Femur (tissue), 1 donor: ENCODE results near the gene SBNO2.
"Not testable (repeated sequence)": the region's sequence is repeated elsewhere in the genome, so short reads cannot be mapped to it uniquely, and the experiment has no call there.

ENCODE experiments used
- DNase-seq: peaks from one replicate; pipeline ENCODE4 v3.0.0-alpha.2; 2017

SBNO2 gene

DNA sequence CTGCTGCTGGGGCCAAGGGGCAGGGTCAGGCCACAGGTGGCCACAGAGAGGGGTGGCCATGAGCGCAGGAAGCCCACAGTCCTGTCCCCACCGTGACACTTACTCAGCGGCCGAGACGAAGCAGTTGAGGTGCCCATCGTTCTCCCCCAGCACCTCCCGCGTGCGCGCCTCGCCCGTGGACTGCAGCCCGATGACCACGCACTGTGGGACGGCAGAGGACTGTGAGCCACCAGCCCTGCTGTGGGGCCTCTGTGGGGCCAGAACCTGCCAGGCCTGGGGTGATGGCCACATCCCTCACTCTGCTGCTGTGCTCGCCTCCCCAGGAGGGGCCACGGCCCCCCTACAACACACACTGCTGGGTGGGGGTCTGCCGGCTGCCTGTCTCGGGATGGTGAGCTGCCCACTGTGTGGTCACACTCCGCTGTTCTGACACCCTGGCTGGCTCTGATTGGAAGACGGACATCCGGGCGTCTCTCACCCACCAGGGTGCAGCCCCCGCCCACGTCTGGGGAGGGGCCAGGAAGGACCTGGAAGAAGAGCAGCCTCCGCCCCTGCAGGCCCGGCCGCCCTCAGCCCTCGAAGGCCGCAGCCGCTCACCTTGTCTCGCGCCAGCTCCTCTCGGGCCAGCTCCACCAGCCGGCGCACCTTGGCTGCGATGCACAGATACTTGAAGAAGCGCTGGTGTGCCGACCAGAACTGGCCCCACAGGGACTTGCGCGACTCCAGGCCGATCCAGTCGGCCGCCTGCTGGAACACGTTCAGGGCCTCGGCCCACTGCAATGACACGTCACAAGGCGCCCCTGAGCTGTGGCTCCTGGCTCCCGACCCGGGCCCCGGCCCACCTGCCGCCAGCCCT lies 57.1 kb downstream of the SBNO2 start:
- no peak for DNase-seq

DNA sequence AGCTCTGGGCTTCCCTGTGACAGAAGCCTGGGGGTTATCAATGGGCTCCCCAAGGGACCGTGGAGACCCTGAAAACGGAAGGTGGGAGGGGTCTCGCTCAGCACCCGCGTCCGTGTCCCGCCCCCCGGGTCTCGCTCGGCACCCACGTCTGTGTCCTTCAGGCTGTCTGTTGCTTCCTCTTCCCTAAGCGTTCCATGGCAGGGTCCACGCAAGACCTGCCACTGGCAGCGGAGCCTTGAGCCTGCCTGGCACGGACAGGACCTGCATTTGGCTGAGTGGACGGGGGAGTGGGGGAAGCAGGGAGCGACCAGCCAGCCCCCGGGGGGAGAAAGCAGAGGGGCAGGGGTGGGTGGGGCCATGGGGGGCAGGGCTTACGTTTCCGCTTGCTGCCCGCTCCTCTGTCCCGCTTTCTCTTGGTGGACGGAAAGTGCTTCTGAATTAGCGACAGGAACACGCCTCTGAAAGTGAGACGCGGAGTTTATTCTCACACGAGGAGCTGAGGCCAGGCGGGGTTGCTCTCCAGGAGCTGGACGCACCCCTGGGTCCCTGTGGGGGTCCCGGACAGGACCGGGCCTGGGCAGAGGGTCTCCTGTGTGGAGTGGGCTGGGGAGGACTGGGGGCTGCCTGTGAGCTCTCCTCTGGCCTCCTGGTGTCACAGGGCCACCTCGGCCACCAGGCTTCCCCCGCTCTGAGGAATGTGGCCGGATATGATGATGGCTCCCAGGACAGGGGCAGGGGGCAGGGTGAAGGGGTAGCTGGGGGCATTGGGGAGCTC lies 58.2 kb downstream of the SBNO2 start:
- no peak for DNase-seq

DNA sequence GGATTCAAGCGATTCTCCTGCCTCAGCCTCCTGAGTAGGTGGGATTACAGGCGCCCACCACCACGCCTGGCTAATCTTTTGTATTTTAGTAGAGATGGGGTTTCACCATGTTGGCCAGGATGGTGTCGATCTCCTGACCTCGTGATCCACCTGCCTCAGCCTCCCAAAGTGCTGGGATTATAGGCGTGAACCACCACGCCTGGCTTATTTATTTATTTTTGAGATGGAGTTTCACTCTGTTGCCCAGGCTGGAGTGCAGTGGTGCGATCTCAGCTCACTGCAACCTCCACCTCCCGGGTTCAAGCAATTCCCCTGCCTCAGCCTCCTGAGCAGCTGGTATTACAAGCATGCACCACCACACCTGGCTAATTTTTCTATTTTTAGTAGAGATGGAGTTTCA lies 59.3 kb downstream of the SBNO2 start:
- DNase-seq, result not testable (repeated sequence)

DNA sequence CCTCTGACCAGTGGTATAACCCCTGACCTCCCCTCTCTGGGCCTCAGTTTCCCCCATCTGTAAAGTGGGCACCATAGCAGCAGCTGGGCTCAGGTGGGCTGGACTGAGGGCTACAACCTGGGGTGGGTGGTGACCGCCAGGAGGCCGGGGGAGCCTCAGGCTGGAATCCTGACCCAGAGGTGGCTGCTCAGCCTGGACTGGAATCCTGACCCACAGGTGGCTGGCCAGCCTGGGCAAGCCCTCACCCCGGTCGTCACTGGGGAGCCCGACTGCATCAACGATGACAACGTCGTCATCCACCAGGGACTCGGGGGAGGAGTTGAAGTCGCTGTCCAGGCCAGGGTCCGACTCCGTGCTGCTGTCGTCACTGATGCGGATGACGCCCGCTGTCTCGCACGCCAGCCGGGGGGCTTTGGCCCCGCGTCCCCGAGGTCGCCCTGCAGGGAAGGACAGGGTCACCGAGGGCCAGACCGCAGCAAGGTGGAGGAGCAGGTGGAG lies 60.0 kb downstream of the SBNO2 start:
- no peak for DNase-seq

DNA sequence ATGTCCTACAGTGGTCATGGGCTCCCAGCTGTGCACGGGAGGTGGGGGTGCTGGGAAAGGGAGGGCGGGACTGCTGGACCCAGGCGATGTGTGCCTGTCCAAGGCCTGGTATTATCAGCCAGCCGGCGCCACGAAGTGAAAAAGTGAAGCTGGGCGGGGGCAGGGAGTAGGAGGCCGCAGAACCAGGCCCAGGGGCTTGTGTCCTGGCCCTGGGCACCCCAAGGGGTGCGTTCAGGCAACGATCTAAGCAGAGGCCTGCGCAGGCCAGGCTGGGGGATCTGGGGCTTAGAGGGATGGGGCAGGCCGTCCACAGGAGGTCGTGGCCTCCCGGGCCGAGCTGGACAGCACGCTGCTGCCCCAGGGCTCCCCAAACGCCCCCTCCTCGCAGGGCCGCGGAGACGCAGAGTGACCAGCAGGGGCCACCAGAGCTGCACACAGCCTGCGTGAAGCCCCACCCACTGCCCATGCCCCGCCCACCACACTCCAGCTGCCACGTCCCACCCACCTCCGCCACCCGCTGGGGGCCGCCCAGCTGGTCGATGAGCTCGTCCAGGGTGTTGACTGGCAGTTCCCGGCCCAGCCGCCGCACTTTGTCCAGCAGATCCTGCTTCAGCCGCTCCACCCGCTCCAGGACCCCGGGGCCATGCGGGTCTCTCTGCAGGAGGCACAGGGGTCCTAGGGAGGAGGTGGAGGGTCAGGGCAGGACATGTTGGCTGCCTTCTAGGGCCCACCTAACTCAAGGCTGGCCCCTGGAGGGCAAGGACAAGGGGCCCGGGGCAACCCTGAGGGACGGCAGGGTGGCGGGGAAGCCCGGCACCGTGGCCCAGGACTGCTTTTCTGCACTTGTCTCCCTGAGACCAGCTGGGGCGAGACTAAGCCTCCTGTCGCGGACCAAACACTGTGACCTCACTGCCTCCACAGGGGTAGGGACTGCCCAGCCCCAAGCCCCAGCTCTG lies 60.8 kb downstream of the SBNO2 start:
- peak; percentile 97 for DNase-seq

DNA sequence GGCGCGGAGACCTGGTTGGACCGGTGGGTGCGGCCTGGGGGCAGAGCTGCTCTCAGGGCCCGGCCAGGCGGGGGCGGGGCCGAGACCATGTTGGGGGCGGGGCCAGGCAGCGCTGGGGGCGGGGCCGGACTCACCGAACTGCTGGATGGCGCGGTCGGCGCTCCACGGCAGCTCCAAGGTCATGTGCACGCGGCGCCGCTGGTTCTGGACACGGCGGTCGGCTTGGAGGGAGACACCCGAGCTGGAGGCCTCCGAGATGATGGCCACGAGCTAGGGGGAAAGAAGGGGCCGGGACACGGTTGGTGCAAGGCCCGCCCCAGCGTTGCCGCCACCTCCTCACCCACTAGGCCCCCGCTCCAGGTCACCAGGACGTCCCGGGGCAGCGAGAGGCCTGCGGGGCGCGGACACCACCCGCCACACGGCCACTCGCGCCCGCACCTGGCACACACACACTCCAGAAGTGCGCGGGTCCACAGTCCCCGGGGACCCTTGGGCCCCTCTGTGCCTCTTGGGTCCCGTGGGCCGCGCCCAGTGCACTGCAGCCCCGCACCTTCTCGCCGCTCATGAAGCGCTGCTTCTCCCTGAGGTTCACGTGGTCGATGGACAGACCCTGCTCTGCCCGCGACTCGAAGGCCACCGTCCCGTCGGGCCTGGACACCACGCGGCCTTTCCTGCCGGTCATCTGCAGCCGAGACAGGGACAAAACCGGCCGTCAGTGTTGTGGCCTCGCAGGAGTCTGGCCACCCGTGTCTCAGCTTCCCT lies 61.6 kb downstream of the SBNO2 start:
- peak; percentile 71 for DNase-seq

DNA sequence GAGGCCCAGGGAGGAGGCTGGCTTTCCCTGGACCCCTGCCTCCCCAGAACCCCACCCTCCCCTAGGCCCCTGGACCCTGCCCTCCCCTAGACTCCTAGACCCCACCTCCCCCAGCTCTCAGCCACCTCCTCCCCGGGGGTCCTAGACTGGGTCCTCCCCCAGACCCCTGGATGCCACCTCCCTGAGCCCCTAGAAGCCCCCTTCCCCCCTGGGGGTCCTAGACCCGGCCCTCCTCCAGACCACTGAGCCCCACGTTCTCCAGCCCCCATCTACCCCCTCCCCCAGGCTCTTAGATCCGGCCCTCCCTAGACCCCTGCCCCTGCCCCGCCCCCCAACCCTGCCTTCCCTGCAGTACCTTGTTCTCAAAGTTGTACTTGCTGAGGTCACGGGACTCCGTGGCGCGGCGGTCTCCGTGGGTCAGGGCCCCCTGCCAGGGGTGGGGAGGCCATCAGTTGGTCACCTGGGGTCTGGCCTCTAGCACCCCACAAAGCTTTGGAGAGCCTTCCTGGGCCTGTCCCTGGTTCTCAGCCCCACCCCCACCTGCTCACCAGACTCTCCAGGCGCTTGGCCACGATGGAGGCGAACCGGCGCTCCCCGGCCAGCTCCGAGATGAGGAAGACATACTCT lies 62.3 kb downstream of the SBNO2 start:
- no peak for DNase-seq

DNA sequence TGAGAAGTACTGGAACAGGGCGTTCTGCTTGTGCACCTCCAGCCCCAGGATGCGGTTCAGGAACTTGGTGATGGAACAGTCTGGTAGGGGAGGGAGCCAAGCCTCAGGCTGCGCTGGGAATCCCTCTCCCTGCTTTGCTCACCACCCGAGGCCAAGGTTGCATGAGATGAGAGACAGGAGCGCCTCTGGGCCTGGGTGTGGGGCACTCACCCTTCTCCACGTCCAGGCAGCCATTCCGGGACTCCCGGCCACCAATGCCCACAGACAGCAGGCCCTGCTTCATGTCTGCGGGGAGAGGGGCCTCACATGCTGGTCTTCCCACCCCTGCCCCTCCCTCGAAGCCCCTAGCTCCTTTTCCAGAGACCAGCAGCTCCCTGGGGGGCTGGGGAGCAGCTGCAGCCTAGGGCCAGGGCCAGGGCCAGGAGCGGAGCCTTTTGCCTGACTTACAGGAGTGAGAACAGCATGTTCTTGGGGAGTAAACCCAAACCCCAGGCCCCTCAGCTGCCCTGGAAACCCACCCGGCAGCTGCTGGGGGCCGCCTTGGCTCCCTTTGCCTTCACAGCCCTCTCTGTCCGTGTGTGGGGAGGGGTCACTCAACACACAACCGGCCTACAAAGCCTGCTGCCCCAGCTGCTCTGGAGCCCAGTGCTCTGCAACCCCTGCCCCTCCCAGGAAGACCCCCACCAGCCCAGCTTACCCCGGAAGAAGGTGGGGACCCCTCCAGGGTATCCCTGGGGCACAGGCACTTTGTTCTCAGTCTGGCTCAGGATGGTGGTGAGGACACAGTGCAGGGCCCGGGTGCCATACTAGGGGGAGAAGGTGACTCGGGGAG lies 63.0 kb downstream of the SBNO2 start:
- DNase-seq, result no peak

DNA sequence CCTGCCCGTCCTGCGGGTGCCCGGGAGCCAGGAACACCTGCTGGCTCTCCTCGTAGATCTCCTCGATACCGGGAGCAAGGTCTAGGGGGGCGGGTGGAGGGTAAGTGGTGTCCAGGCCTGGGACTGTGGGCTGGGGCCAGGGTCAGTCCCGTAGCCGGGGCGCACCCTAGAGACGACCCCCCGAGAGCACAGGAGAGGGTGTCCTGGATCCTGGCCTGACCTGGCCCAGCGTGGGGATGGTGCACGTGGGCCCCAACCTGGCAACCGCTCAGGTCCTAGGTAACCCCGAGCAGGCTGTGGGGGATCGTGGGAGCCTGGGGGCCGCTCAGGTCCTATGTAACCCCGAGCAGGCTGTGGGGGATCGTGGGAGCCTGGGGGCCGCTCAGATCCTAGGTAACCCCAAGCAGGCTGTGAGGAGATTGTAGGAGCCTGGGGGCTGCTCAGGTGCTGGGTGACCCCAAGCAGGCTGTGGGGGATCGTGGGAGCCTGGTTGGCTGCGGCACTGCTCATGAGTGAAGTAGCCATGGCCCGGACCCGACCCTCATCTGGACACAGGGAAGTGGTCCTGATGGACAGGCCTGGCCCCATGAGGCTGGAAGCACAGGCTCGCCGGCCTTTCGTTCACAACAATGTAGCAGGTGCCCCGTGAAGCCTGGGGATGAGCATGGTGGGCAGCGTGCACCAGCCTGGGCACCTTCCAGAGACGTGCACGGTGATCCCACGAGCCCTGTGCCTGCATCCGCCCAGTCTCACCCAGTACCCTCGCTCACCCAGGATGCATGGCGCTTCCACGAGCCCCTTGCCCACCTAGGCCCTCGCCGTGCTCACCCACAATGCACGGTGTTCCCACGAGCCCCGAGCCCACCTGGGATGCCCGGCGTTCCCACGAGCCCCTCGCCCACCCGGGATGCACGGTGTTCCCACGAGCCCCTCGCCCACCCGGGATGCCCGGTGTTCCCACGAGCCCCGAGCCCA lies 64.1 kb downstream of the SBNO2 start:
- DNase-seq, result no peak

DNA sequence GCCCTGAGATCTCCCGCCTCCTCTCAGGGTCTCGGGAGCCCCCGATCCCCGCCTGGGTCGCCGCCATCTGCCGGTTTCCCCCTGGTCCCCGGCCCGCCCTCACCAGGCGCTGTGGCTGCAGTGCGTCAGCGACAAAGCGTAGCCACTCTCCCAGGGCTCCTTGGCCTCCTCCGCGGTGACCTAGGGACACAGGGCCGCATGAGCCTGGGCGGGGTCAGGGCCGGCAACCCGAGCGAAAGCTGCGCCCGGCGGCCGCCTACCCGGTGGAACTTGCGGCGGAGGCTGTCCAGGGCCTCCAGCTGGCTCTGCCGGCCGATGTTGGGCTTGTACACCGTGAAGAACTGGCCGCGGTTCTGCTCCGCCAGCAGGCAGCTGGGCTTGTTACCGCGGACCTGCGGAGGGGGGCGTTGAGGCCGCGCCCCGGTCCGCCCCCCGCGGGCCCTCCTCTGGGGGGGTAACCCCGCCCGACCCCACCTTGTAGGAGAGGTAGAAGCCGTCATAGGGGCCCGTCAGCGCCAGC lies 65.0 kb downstream of the SBNO2 start:
- no peak for DNase-seq

DNA sequence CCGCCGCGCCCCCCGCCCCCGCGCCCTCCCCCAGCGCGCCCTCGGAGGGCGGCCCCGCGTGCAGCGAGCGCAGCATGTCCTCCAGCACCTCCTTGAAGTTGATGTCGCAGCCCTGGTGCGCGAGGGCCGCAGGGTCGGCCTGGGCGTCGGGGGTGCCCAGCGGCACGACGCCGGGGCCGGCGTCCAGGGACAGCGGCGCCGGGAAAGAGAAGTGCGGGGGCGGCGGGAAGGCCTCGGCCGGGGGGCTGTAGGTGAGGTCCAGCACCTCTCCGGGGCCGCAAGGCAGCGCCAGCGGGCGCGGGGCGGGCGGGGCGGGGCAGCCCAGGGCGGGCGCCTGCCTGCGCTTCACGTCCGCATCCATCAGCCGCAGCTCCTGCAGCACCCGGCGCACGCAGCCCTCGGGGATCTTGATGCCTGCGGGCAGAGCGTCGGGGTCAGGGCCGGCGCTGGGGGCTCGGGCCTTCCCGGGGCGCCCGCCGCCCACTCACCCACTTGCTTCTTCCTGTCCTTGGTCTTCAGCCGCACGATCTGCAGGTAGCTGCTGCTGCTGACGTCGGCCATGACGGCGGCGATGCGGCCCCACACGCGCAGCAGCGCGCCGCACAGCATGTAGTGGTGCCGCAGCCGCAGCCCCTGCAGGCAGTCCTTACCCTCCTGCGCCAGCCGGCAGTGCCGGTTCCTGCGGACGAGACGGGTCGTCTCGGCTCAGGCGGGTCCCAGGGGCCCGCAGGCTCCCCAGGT lies 65.6 kb downstream of the SBNO2 start:
- no peak for DNase-seq

DNA sequence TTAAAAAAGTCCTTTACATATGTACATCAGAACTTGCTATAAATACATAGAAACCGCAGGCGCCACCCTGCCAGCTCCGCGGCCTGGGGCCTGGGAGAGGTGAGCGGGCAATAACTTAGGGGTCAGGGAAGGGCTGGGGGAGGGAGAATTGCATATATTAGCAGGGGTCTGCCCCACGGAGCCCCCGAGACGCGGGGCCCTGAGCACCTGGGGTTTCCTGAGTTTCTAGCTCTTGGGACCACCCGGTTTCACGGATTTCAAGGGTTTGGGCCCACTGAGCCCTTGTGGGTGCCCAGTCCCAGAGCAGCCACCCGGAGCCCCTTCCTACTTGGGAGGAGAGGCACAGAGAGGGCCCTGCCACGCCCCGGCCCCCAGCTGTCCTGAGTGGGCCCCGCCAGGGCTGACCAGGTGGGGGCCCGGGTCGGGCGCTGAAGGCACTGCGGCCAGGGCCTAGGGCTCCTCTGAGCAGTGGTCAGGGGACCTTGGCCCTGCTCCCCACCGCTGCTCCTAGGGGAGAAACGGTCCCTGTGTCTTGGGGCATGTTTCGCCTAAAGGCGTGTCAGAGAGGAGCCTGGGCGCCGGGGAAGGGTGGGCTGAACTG lies 66.3 kb downstream of the SBNO2 start:
- no peak for DNase-seq

DNA sequence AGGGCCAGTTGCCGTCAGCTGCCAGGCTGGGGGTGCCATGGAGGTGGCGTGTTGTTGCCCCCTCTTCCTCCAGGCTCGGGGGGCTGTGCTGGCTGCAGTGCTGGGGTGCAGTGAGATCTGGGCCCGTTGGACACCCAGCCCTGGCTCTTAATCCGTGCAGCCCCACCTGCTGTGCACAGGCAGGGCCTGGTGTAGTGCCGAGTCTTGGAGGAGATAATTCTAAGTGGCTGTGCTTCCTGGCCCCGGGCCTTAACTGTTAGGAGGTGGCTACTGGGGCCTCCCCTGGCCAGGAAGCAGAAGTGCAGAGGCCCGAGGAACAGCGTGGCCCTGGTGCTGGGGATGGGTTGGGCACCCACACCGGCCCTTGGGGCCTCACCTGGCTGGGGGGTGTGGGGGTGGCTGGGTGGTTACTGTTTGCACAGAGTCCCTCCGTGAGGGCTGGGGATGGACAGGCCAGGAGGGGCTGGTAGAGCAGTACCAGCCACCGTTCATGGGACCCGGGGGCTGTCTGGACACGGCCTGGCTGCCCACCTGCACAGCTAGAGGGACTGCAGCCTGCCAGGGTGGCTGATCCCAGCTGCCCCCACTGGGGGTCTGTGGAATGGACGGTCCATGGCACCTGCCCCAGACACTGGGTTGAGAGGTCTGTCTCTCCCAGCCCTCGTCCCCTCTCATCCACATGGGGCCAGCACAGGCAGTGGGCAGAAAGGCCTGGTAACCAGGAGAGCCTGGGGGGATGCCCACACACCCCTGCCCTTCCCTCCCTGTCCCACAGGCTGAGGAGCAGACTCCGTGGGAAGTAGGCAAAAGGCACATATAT lies 67.0 kb downstream of the SBNO2 start:
- no peak for DNase-seq

DNA sequence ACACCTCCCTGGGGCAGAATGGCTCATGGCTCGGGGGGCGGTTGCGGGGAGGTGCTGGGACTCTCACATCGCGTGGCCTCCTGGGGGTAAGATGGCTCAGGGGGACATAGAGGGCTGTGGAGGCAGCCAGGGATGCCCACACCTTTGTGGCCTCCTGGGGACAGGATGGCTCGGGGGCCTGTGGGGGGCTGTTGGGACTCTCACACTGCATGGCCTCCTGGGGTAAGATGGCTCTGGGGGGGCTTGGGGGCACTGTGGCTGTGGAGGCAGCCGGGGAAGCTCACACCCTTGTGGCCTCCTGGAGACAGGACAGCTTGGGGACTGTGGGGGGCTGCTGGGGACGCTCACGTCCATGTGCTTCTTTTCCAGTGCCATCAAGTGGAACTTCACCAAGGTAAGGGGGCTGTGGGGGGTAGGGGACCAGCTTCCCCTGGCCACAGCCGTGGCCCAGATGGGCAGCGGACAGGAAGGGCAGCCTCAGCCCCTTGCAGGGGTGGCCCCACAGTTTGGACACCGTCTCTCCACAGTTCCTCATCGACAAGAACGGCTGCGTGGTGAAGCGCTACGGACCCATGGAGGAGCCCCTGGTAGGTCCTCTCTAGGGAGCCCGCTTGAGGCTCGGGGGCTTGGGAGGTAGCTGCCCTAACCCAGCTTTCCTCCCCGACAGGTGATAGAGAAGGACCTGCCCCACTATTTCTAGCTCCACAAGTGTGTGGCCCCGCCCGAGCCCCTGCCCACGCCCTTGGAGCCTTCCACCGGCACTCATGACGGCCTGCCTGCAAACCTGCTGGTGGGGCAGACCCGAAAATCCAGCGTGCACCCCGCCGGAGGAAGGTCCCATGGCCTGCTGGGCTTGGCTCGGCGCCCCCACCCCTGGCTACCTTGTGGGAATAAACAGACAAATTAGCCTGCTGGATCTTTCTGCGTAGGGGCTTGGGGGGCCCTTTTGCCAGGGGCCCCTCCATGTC lies 67.9 kb downstream of the SBNO2 start:
- no peak for DNase-seq

DNA sequence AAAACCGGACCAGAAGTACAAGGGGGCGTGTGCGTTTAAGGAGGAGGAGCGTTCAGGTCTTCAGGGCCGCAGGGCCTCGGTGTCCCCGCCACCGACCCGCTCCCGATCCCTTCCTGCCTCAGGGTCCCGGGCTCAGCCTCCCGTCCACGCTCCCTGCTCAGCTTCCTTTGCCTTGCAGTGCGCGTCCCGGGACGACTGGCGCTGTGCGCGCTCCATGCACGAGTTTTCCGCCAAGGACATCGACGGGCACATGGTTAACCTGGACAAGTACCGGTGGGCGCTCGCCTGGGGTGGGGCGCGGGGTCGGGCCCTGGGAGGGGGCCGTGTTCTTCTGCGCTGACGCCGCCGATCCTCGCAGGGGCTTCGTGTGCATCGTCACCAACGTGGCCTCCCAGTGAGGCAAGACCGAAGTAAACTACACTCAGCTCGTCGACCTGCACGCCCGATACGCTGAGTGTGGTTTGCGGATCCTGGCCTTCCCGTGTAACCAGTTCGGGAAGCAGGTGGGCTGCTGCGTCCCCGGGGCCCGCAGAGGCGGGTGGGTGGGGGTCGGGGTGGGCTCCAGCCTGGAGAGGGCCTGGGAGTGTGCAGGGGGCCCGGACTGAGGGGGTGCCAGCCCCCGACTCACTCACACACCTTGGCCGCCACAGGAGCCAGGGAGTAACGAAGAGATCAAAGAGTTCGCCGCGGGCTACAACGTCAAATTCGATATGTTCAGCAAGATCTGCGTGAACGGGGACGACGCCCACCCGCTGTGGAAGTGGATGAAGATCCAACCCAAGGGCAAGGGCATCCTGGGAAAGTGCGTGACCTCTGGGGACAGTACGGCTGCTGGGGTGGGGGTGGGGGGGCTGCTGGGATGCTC lies 68.8 kb downstream of the SBNO2 start:
- no peak for DNase-seq
